Hepatocyte (in vitro differentiated cells): ENCODE results near the gene ALX3.

Experiments used
- CTCF ChIP-seq: fragments of 200-600 bp; sonication (generic); IDR thresholded peaks from 2 replicates; pipeline ENCODE4 v1.5.1; 2016; ENCODE audit warnings: antibody characterized with exemption, mild to moderate bottlenecking; ENCODE audit not compliant: poor library complexity
- EZH2 ChIP-seq: fragments of 200-600 bp; sonication (generic); IDR thresholded peaks from 2 replicates; pipeline ENCODE4 v1.6.1; 2016; ENCODE audit warnings: antibody characterized with exemption, mild to moderate bottlenecking, borderline replicate concordance

GRCh38 chr1:110069404-110070281 lies 829 bp downstream of the ALX3 start:
- TF ChIP-seq CTCF (no peak), EZH2 (peak; percentile 89)
